SK-N-MC (cell line): Measurements from ENCODE around the gene ELMO2.

Source experiments
- DNase-seq: peaks from one replicate; pipeline ENCODE4 v3.0.0-alpha.2; 2011; ENCODE audit warnings: low read depth, low spot score
- H3K27ac ChIP-seq: fragments of 200-600 bp; sonication (generic); 2 replicates; pipeline ENCODE4 v1.5.1; 2016; ENCODE audit warnings: mixed run types
- H3K36me3 ChIP-seq: fragments of 200-600 bp; sonication (generic); 2 replicates; pipeline ENCODE4 v1.6.1; 2017; ENCODE audit warnings: antibody characterized with exemption, low read length, mixed read lengths; ENCODE audit not compliant: insufficient read depth
- H3K4me3 ChIP-seq: fragments of 200-600 bp; sonication (generic); 2 replicates; pipeline ENCODE4 v1.5.1; 2016
- H3K9ac ChIP-seq: fragments of 200-600 bp; sonication (generic); 2 replicates; pipeline ENCODE4 v1.8.0; 2017; ENCODE audit warnings: mixed run types, mixed read lengths; ENCODE audit not compliant: insufficient read length
- H3K9me3 ChIP-seq: fragments of 200-600 bp; sonication (generic); 2 replicates; pipeline ENCODE4 v1.6.1; 2017; ENCODE audit warnings: low read depth, mild to moderate bottlenecking, antibody characterized with exemption, low read length, moderate library complexity, mixed read lengths
- EZH2 ChIP-seq: fragments of 200-600 bp; sonication (generic); IDR thresholded peaks from one replicate; pipeline ENCODE4 v1.6.1; 2017; ENCODE audit warnings: antibody characterized with exemption
- FOXP2 ChIP-seq: optimal IDR thresholded peaks from 2 replicates; pipeline ENCODE3; 2011; ENCODE audit warnings: mild to moderate bottlenecking, moderate library complexity; ENCODE audit not compliant: insufficient read depth; ENCODE audit errors: extremely low read length, control extremely low read depth
- POLR2AphosphoS5 ChIP-seq: IDR thresholded peaks from 2 replicates; pipeline ENCODE4 v1.6.1; 2012; ENCODE audit warnings: mild to moderate bottlenecking, low read depth, low read length, borderline replicate concordance

Gene ELMO2, protein sequence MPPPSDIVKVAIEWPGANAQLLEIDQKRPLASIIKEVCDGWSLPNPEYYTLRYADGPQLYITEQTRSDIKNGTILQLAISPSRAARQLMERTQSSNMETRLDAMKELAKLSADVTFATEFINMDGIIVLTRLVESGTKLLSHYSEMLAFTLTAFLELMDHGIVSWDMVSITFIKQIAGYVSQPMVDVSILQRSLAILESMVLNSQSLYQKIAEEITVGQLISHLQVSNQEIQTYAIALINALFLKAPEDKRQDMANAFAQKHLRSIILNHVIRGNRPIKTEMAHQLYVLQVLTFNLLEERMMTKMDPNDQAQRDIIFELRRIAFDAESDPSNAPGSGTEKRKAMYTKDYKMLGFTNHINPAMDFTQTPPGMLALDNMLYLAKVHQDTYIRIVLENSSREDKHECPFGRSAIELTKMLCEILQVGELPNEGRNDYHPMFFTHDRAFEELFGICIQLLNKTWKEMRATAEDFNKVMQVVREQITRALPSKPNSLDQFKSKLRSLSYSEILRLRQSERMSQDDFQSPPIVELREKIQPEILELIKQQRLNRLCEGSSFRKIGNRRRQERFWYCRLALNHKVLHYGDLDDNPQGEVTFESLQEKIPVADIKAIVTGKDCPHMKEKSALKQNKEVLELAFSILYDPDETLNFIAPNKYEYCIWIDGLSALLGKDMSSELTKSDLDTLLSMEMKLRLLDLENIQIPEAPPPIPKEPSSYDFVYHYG

DNA sequence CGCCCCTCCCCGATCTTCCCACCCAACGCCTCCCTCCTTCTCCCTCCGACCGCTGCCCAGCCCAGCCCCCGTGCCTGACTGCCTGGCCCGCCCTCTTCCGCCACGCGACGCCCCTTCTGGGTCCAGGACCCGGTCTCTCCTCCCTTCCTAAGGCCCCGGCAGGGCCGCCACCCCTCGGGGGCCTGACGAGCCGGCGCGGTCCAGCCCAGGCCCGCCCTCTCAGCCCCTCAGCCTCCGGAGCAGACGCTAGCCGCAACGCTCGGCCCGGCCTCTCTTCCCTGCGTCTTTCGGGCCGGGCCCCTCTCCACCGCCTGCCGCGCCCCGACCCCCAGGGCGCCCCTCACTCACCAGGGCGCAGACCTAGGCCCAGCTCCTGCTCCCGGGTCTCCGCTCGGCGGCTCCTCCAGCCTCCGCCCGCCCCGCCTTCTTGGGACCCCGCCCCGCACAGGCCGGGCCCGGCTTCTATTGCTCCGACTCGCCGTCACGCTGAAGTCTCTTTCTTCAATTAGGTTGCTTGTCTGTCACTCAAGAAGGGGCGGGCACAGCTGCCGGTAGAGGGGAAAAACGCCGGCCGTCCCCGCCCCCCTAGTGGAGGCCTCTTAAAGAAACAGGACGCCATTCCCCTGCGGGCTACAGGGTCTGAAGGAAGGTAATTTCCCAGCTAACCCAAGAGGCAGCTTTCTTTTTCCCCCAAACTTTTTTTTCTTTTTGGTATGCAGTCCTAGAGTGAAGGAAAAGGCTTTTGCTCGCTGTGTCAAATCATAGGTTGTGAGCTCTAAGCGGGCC lies at the start of gene ELMO2:
Gene ELMO2, minus strand, starts transcription at position 416 of the 786 bp plus-strand sequence. CDS start 12,133 bp downstream, outside the sequence.
- TF ChIP-seq EZH2 (no peak), POLR2AphosphoS5 (peak; percentile 78; the same call in 1 of the 2 replicates)
- H3K9ac ChIP-seq = peak within 1 kb of the TSS; percentile 83
- H3K36me3 ChIP-seq = no peaks in the 10 kb centered on the region
- H3K27ac ChIP-seq = no peak within 1 kb of the TSS
- H3K9me3 ChIP-seq = no peaks in the 10 kb centered on the region
- peak; percentile 70 for DNase-seq
- peak within 1 kb of the TSS; percentile 97 for H3K4me3 ChIP-seq

DNA sequence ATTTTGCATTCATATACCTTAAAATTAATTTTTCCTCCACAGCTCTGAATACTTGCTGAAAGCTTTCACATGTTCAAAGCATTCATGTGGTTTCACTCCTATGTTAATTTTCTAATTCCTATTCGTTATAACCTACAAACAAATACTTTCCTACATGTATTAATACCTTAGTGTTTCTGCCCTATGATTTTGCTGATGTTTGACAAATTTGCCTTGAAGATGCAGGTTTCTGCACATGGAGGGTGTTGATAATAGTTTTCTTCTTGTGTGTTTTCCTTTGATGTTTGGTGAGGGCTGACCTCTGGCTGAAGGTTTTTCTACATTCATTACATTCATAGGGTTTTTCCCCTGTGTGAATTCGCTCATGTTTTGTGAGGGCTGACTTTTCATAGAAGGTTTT lies 49.3 kb upstream of the ELMO2 start:
- no peak overlapping the region for H3K27ac ChIP-seq
- peaks cover 2% of the 10 kb centered on the region; the same call in 1 of the 2 replicates for H3K9me3 ChIP-seq
- TF ChIP-seq EZH2 (no peak), POLR2AphosphoS5 (no peak), FOXP2 (no peak)
- H3K4me3 ChIP-seq = no peak overlapping the region
- DNase-seq = no peak
- H3K36me3 ChIP-seq = no peaks in the 10 kb centered on the region
- H3K9ac ChIP-seq = no peak overlapping the region

DNA sequence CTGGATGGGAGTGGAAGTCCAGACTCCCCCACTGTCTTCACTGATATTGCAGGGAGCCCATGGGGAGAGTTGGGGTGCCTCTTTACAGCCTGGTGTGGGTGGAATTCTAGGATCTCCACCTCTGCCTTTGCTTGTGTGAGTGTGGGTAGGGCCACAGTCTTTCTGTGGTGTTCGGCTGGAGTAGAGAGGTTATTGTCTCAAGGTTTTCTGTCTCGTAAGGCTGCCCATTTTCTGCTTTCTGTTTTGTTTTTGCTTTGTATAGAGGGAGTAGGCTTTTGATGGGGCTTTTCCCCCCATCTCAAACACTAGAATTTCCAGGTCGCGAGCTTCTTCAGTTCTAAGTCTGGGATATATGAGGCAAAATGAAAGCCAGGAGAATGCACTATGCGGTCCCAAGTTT lies 40.4 kb upstream of the ELMO2 start:
- Histone ChIP-seq H3K36me3 (no peaks in the 10 kb centered on the region), H3K9ac (no peak overlapping the region), H3K27ac (no peak overlapping the region), H3K9me3 (no peaks in the 10 kb centered on the region), H3K4me3 (no peak overlapping the region)
- no peak for DNase-seq
- no peak for TF ChIP-seq FOXP2
- no peak for TF ChIP-seq POLR2AphosphoS5
- no peak for TF ChIP-seq EZH2

DNA sequence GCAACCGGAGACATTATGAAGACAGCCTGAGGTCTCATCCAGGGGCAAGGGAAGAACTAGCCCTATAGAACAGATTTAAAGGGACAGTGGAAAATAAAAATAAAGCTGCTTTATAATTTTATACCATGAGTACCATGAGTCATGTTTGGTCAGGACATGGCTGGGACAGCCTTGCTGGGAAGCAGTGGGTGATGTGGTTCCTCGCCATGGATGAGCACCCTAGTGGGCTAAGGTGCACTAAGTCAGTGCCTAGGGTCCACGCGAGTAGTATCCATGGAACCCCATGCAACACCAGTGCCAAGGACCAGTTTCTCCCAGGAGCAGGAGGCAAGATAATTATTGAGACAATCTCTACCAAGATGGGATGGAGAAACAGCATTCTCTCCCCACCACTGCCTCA lies 33.4 kb upstream of the ELMO2 start:
- DNase-seq = no peak
- TF ChIP-seq EZH2 (no peak), POLR2AphosphoS5 (no peak), FOXP2 (no peak)
- Histone ChIP-seq H3K9me3 (no peaks in the 10 kb centered on the region), H3K4me3 (no peak overlapping the region), H3K36me3 (no peaks in the 10 kb centered on the region), H3K9ac (no peak overlapping the region), H3K27ac (no peak overlapping the region)

DNA sequence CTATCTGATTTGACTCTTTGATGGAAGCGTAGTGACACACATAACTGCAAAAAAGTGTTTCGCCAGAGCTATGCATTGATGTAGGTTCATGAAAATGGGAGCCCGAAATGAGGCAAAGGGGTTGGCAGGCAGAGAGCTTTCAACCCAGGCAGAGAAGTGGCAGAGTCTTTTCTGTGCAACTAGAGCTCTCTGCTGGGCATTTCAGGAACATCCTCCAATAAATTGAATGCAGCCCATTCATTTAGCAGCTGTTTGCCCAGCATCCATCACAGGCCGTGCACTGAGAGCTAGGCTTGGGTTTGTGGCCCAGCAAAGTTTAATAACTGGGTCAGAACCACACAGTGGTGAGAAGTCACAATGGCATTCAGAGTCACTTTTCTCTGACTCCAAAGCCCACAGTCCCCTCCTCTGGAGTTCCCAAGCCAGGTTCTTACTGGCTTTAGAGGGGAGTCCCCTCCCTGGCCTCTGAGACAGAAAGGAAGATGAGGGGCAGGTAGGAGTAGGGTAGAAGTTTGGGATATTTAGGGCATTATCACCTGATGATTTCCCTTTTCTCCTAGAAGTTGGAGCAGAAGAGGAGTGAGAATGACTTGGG lies 31.8 kb upstream of the ELMO2 start:
- Histone ChIP-seq H3K4me3 (no peak overlapping the region), H3K36me3 (no peaks in the 10 kb centered on the region), H3K27ac (no peak overlapping the region), H3K9ac (no peak overlapping the region), H3K9me3 (no peaks in the 10 kb centered on the region)
- DNase-seq = no peak
- no peak for TF ChIP-seq FOXP2
- TF ChIP-seq POLR2AphosphoS5 = no peak
- no peak for TF ChIP-seq EZH2

DNA sequence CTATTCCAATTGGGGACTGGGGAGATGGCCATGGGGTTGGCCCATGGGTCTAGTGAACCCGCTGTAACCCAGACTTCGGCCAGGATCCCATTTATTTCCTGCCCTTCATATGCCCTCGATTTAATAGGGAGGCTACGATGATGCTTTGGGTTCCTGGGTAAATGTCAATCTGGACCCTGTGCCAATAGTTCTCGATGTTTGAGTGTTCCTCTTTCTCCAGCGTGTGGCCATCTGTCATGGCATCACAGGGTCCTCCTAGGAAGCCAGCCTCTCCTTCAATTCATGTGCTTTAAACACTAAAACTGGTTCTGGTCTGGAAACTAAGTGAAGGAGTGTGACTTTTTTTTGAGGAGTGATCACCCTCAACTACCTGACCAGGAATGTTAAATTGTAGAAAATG lies 28.7 kb upstream of the ELMO2 start:
- Histone ChIP-seq H3K27ac (no peak overlapping the region), H3K9ac (no peak overlapping the region), H3K9me3 (no peaks in the 10 kb centered on the region), H3K36me3 (no peaks in the 10 kb centered on the region), H3K4me3 (no peak overlapping the region)
- DNase-seq = no peak
- no peak for TF ChIP-seq POLR2AphosphoS5
- no peak for TF ChIP-seq FOXP2
- TF ChIP-seq EZH2 = no peak

DNA sequence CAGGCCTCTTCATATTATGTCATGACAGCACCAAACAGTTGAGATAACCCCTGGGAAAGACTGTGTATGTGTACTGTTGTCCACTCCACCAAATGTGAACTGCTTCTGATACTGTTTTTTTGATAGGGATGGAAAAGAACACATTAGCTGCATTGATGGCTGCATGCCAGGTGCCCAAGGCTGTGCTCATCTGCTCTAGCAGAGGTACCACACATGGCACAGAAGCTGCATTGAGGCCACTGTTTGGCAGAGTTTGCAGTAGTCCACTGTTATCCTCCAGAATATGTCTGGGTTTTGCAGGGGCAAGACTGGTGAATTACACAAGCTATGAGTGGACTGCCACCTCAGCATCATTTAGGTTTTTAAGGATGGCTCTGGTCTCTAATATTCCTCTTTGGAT lies 28.2 kb upstream of the ELMO2 start:
- Histone ChIP-seq H3K36me3 (no peaks in the 10 kb centered on the region), H3K4me3 (no peak overlapping the region), H3K9me3 (no peaks in the 10 kb centered on the region), H3K27ac (no peak overlapping the region), H3K9ac (no peak overlapping the region)
- DNase-seq = no peak
- TF ChIP-seq FOXP2 (no peak), POLR2AphosphoS5 (no peak), EZH2 (no peak)

DNA sequence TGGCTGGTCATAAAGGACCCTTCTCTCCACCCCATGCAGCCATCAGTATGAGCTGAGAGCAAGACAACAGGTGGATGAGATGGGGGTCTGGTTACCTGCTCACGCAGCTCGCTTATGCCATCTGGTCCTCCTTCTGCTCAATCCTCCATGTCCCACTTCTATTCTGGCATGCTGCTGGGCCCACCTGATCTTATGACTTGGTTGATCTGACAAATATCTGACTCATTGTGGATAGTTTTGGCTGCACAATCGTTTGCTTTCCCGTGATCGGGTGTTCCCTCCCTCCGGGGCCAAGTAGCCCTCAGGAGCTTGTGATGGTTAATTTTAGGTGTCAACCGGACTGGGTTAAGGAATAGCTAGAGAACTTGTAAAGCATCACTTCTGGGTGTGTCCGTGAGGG lies 26.6 kb upstream of the ELMO2 start:
- Histone ChIP-seq H3K27ac (no peak overlapping the region), H3K9me3 (no peaks in the 10 kb centered on the region), H3K4me3 (no peak overlapping the region), H3K9ac (no peak overlapping the region), H3K36me3 (no peaks in the 10 kb centered on the region)
- DNase-seq = no peak
- TF ChIP-seq POLR2AphosphoS5 (no peak), FOXP2 (no peak), EZH2 (no peak)
